GM23248 (cell line): Measurements from ENCODE around the gene PLXNB1.

Source experiments
- EZH2 ChIP-seq: fragments of 200-600 bp; sonication (generic); IDR thresholded peaks from 2 replicates; pipeline ENCODE4 v1.6.1; 2018; ENCODE audit warnings: antibody characterized with exemption, mild to moderate bottlenecking; ENCODE audit not compliant: insufficient read depth, poor library complexity, severe bottlenecking
- EZH2phosphoT487 ChIP-seq: fragments of 200-600 bp; sonication (generic); IDR thresholded peaks from 2 replicates; pipeline ENCODE4 v1.6.1; 2018; ENCODE audit warnings: antibody characterized with exemption, moderate library complexity, mild to moderate bottlenecking, low read depth; ENCODE audit not compliant: insufficient read depth

DNA sequence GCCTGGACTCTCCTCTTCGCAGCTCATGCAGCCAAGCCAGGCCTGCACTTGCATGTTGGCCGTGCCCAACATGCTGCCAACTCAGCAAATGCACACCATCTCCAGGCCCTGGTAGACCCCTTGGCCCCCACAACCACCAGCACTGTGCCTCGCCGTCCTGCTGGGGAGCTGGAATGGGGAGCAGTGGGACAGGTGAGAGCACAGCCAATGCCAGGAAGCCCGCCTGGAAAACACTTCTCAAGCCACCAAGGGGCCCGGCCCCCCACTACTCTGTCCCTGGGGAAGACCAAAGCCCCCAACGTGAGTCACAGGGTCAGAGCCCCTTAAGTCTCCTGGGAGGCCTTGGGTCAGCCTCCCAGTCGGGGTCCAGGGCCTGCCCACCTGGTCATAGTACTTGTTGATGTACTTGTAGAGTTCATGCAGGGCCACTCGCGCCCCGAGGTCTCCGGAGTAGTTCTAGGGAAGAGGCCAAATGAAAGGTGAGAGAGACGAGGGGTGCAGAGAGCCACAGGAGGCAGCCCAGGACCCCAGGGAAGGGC is 24.5 kb downstream of the PLXNB1 start:
- no peak for TF ChIP-seq EZH2
- no peak for TF ChIP-seq EZH2phosphoT487
